Measurements from ENCODE around the gene RBMS1.

RBMS1 gene

DNA sequence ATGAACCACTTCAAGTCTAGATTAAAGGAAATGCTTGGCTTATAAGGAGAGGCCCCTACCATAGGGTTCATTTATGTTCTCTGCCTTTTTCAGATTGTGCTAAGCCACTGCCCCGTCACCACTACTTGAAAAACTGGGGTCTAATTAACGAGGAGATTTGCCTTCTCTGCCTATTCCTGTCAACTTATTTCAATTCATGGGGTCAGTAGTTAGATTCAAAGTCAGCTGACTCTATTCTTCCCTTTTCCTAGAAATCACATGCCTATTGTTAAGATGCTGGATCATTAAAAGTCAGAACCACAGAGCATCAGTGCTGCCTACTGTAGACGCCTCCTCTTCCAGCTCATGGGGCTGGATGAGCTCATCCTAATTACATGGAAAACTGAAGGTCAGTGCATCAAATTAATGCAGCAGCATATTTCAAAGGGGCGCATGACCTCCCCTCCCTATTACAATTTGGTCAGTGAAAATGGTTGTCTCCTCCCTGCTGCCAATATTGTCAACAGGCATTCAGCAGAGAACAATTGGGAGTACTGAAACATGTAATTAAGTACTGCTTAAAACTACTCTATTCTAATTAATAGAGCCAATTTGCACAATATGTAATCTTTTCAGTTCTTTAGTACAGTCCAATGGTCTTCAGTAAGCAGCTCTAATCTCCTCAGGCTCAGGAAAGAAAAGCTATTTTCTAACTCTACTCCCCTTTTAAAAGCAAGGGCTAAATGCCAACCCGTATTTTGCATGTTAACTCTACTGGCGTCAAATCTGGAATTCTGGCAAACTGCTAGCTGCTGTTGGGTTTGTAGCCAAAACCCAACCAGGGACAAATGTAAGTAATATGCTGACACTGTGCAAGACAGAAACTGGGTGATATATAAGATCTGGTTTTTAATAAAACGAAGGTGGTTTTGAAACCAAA is 176.2 kb downstream of the RBMS1 start:
- in situ Hi-C loops (cut with MboI; ENCODE audit: low sequenced_read_pairs): no loop called here

- in situ Hi-C loops (cut with MboI; ENCODE audit: low sequenced_read_pairs): no loop called here
Measured at GRCh38 chr2:160315337-160315736, 178.3 kb downstream of the RBMS1 start.

- in situ Hi-C loops (cut with MboI; ENCODE audit: low sequenced_read_pairs): no loop called here
Measured at GRCh38 chr2:160310118-160310828, 183.3 kb downstream of the RBMS1 start.

DNA sequence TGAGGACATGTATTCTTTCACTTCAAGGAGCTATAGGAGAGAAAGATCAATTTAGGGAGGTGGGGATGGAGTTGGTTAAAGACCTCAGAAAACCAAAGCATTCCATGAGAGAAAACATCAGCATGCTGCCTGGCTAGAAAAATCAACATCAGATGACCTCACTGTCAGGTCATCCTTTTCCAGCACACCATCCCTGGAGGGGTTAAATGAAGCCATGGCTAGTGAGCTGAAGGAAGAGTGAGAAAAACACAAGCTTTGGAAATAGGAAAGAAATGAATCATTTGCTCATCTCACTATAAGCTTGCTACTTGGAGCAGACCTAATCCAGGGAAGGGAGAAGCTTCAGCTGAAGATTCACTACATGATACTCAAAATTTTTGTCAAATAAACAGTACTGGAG is 184.0 kb downstream of the RBMS1 start:
- in situ Hi-C loops (cut with MboI; ENCODE audit: low sequenced_read_pairs): no loop called here

- in situ Hi-C loops (cut with MboI; ENCODE audit: low sequenced_read_pairs): no loop called here
Measured at GRCh38 chr2:160308915-160309314, 184.7 kb downstream of the RBMS1 start.

DNA sequence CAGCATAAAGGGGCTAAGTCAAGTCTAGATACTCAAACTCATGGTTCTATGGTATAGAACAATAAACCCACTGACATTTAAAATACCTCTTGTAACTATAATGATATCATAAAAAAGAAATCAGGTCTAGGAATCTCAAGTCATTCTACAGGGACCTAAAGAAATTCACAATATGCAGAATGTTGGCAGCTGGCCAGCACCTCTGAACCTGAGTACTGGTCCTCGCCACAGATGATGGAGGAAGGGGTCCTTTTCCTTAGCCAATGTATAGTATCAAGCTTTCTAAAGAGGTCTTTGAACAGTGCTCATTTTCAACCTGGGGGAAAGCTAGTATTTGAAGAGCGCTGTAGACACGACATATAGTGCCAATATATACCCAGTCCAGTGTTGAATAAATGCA is 185.1 kb downstream of the RBMS1 start:
- in situ Hi-C loops (cut with MboI; ENCODE audit: low sequenced_read_pairs): no loop called here

DNA sequence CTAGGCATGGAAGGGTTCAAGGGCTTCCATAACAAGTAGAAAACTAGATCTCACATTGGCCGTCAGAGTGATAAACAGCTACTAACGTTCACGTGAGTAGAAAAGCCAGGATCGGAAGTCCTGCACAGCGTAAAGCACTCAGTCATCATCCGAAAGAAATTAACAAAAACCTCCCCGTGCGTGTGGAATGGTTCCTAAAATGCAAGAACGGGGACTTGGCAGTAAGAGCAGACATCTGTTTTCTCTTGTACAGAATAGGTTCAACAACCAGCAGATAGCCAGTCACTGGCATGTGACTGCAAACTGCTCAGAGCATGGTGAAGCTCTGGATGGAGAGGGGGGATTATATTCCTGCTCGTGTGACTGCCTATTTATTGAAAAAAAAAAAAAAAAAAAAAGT is 186.6 kb downstream of the RBMS1 start:
- in situ Hi-C loops (cut with MboI; ENCODE audit: low sequenced_read_pairs): no loop called here

DNA sequence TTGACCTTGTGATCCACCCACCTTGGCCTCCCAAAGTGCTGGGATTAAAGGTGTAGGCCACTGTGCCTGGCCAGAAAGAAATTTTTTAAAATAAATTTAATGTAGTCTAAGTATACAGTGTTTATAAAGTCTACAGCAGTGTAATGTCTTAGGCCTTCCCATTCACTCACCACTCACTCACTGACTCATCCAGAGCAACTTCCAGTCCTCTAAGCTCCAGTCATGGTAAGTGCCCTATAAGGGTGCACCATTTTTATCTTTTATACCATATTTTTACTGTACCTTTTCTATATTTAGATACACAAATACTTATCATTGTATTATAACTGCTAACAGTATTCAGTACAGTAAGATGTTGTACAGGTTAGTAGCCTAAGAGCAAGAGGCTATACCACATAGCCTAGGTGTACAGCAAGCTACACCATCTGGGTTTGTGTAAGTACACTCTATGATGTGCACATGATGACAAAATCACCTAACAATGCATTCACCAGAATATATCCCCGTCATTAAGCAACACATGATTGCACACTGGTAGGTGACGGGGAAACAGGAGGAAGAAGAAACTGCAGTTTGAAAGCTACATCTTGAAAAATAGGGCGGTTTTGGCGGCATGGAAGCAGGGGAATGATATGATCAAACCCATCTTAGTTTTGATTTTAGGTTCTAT is 188.4 kb downstream of the RBMS1 start:
- in situ Hi-C loops (cut with MboI; ENCODE audit: low sequenced_read_pairs): no loop called here

- in situ Hi-C loops (cut with MboI; ENCODE audit: low sequenced_read_pairs): no loop called here
Measured at GRCh38 chr2:160303527-160303926, 190.1 kb downstream of the RBMS1 start.

GRCh38 chr2:160303076-160303475 is 190.5 kb downstream of the RBMS1 start:
- in situ Hi-C loops (cut with MboI; ENCODE audit: low sequenced_read_pairs): no loop called here

DNA sequence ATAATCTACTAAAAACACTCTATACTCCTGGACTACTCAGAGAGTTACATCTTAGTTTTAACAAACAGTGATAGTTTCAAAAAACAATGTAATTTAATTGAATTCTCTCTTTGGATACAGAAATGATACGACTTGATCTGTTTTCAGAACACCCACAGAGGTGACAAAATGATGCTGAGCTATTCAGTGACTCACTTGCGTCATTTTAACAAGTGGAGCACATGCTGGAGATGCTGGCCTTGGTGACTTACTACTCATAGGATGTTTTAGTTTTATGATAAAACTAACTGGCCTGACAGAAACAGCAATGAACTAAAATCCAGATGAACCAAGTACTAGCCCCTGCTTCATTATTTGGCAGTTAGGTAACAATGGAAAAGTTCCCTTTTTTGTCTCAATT is 192.2 kb downstream of the RBMS1 start:
- in situ Hi-C loops (cut with MboI; ENCODE audit: low sequenced_read_pairs): no loop called here

GRCh38 chr2:160300203-160300602 is 193.4 kb downstream of the RBMS1 start:
- in situ Hi-C loops (cut with MboI; ENCODE audit: low sequenced_read_pairs): no loop called here

- in situ Hi-C loops (cut with MboI; ENCODE audit: low sequenced_read_pairs): no loop called here
Measured at GRCh38 chr2:160299540-160299939, 194.1 kb downstream of the RBMS1 start.

DNA sequence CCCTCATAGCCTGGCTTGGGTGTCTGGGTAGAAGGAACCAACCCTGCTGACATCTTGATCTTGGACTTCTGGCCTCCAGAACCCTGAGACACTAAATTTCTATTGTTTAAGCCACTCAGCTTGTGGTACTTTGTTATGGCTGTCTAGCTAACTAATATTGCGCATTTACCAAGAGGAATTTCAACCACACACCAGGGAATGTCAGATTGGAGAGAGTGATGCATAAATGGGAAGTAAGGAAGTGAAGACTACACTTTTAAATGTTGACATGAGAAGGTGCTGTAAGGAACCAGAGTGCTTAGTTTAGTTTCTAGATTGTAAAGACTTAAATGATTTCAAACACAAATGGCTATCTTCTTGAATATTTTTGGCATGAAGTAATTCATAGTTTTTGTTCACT is 194.6 kb downstream of the RBMS1 start:
- in situ Hi-C loops (cut with MboI; ENCODE audit: low sequenced_read_pairs): no loop called here

GRCh38 chr2:160295519-160296207 is 197.9 kb downstream of the RBMS1 start:
- in situ Hi-C loops (cut with MboI; ENCODE audit: low sequenced_read_pairs): no loop called here

GRCh38 chr2:160294889-160295288 is 198.7 kb downstream of the RBMS1 start:
- in situ Hi-C loops (cut with MboI; ENCODE audit: low sequenced_read_pairs): no loop called here

GRCh38 chr2:160294339-160294803 is 199.2 kb downstream of the RBMS1 start:
- in situ Hi-C loops (cut with MboI; ENCODE audit: low sequenced_read_pairs): no loop called here

DNA sequence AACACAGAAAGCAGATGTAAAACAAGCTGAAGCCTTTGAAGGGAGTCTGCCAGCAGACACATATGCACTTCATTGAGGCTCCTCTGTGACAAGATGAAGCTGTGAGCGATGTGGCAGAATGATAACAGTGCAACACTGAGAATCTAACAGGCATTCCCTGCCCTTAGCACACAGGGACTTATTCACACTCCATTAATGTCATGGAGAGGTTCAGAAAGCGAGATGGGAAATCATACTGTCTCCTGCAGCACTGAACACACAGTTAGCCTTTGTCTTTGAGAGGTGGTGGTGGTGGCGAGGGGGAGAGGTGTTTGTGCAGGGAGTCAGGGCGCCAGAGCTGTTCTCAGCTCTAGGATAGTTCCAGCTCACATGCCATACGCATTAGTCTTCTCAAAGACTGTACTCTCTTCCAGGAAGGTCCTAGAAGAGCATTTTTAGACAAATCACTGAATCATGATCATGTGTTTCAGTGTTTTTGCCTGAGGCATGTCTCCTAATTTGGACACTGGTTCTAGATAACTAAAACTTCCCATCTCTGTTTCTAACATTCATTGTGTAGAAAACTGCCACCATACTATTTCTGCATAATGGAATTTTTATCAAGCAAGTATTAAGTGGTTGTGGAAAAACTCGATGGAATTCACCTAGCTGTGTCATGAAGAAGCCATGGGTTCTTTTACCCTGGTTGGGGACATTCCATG is 200.1 kb downstream of the RBMS1 start:
- in situ Hi-C loops (cut with MboI; ENCODE audit: low sequenced_read_pairs): no loop called here

GRCh38 chr2:160292225-160292624 is 201.4 kb downstream of the RBMS1 start:
- in situ Hi-C loops (cut with MboI; ENCODE audit: low sequenced_read_pairs): no loop called here

- in situ Hi-C loops (cut with MboI; ENCODE audit: low sequenced_read_pairs): no loop called here
Measured at GRCh38 chr2:160291382-160291781, 202.2 kb downstream of the RBMS1 start.
